C4-2B (cell line): ENCODE data around the gene CENPU.

ENCODE experiments used
- H3K27ac ChIP-seq: fragments of 450-650 bp; 2 replicates; pipeline ENCODE4 v1.5.1; 2017
- CTCF ChIP-seq: fragments of 450-650 bp; conservative IDR thresholded peaks from 2 replicates; pipeline ENCODE4 v1.5.1; 2017; ENCODE audit warnings: mild to moderate bottlenecking
- ZFX ChIP-seq: fragments of 450-650 bp; IDR thresholded peaks from 2 replicates; pipeline ENCODE4 v1.6.1; 2017

CENPU gene

GRCh38 chr4:184771416-184771815 lies 37.5 kb upstream of the CENPU start:
- no peak overlapping the region for H3K27ac ChIP-seq
- TF ChIP-seq CTCF (no peak), ZFX (no peak)

- TF ChIP-seq ZFX (no peak), CTCF (no peak)
- no peak overlapping the region for H3K27ac ChIP-seq
Observed at GRCh38 chr4:184769141-184769765, 35.4 kb upstream of the CENPU start.

GRCh38 chr4:184768296-184768695 lies 34.4 kb upstream of the CENPU start:
- no peak for TF ChIP-seq CTCF
- no peak for TF ChIP-seq ZFX
- no peak overlapping the region for H3K27ac ChIP-seq

- no peak overlapping the region for H3K27ac ChIP-seq
- no peak for TF ChIP-seq ZFX
- TF ChIP-seq CTCF = no peak
Observed at GRCh38 chr4:184766446-184766845, 32.5 kb upstream of the CENPU start.

GRCh38 chr4:184765473-184766340 lies 31.8 kb upstream of the CENPU start:
- TF ChIP-seq CTCF (no peak), ZFX (no peak)
- no peak overlapping the region for H3K27ac ChIP-seq

GRCh38 chr4:184764601-184765000 lies 30.7 kb upstream of the CENPU start:
- TF ChIP-seq CTCF (no peak), ZFX (no peak)
- H3K27ac ChIP-seq = no peak overlapping the region

GRCh38 chr4:184763150-184763780 lies 29.4 kb upstream of the CENPU start:
- no peak overlapping the region for H3K27ac ChIP-seq
- TF ChIP-seq CTCF (no peak), ZFX (no peak)
